HG02981 (cell line): ENCODE measurements around the gene RDH14.

Source experiments
- ATAC-seq: cut with Tn5 transposase; IDR thresholded peaks from one replicate; pipeline ENCODE4 v1.9.1; 2021; ENCODE audit warnings: mild to moderate bottlenecking, moderate library complexity; ENCODE audit not compliant: unreplicated experiment

Gene RDH14

DNA sequence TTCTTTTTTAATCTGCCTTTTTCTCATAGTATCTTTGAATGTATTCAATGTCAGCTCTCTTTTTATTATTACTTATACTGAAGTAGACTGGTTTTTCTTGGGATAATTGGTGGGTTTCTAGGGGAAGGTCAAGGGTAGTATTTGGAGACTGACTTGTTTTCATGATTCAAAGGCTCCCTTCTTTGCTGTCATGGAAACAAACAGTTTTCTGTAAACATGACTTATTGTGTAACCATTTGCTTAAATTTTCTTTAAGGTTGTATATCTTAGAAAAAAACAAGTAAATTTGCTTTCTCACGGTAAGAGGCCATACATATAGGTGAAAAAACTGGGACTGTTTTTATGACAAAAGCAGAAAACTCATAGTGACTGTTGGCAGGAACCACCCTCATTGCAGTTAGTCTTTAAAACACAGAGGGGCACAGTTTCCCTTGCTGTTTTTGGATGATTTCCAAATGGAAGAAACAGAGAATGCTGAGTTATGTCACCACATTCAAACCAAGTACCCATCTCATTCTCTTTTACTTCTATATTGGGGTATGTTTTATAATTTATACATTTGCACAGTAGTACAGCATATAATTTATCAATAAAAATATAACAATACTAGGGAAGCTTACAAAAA lies 5.8 kb upstream of the RDH14 start:
- no peak for ATAC-seq

DNA sequence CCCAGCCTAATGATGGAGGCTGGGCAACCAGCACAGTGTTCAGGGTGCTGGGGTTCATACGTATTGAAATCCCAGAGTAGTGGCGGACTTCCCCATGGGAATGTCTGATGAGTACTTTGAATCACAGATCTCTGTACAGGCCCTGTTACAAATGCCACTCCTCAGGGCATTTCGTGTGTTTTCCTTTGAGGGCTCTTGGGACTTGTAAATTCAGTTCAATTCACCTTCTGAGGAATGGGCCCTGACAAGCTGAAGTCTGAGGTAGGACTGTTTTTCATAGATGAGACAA lies 288 bp upstream of the RDH14 start:
- ATAC-seq = no peak

DNA sequence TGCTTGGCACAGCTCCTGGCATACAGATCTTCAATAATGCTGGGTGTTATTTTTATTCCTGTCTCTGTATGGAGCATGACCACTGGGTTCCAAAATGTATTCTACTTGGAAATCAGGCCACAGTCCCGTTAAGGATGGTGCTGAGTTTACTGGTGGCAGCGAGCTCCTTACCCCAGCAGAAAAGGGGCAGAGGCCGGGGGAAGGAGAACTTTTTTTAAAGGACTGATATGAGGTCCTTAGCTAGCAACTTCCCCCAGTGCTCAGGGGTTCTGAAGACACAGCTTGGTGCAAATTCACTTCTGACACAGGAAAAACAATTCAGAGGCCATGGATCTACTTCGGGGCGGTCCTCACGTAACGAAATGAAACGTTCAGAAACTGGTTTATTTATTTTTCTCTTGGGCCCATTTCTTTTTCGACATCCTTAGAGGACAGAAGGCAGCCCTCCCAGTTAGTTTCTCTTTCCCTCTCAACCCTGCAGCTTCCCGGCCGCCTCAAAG lies 872 bp downstream of the RDH14 start:
- ATAC-seq = no peak

DNA sequence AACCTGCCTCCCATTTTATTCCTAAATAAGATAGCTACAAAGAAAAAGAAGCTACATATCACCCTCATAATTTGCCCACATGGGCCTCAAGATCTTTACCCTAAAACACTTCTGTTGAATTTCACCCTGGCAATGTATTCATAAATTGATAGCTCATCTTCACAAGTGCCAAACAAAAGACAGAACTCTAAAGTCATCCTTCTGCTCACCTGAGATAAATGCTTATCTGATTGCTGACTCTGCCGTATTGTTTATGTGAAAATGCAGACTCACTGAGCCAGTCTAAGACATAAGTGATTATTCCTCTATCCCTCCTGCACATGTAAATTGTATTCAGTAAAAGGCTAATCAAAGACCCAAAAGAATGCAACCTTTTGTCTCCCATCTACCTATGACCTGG lies 2.0 kb downstream of the RDH14 start:
- no peak for ATAC-seq

DNA sequence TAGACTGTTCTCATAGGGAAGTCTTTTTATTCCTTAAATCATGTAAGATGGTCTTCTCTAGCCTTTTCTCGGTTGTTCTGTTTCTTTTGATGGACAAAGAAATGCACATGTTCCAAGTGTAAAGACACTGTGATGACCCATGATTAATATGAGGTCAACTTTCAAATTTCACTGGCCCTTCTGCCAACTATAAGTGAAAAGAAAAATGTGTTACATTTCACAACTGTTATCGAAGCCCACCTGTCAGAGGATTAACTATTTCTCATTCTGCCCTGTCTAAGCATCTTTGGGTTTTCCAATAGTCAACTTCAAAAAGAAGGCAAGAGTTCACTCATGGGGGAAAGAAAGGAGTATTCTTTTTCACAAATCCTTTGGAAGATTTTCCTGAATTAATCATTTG lies 3.3 kb downstream of the RDH14 start:
- no peak for ATAC-seq

DNA sequence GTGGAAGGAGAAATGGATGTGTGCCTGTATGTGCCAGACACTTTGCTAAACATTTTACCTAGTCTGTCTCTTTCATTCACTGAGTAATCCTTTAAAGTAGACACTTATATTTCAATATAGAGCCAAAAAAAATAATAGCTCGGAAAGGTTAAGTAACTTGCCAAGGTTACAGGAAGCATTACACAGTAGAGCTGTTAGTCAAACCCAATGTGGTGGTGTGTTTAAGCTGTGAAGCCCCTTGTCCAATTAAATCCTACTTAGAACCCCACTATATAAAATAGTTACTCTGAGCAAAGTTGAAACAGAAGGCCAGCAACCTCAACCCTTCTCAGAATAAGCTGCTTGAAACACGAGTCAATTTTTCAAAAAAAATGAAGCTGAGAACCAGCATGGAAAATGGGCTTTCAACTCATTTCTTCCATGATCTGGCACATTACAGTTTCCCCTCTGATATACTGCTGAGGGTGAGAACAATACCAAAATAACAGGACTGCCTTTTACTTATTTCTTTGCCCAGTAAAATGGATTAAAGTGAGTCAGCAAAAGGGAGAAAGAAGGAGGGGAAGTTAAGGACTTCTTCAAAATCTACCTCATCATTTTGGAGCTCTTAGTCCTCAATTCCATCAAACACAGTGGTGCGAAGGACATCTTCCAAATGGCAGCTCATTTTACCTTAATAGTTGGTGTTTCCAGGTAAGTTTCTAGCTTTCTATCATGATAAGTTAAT lies 7.9 kb downstream of the RDH14 start:
- ATAC-seq = no peak

DNA sequence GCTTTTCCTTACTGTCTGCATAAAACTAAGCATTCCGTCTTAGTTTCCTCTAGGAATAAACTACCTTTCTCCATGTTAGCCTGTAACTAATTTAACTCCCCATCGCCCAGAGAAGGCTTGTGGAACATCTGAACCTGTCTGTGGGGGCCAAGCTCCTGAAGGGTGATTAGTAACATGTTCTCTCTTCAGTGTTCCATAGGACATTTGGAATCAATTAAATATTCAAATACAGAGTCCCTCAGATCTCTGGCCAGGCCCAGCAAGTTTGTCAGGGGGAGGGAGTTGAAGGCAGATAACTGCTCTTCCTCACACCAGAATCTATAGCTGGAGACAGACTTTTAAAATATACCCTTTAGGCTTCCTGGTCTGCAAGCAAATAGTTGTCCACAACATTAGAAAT lies 8.8 kb downstream of the RDH14 start:
- no peak for ATAC-seq

DNA sequence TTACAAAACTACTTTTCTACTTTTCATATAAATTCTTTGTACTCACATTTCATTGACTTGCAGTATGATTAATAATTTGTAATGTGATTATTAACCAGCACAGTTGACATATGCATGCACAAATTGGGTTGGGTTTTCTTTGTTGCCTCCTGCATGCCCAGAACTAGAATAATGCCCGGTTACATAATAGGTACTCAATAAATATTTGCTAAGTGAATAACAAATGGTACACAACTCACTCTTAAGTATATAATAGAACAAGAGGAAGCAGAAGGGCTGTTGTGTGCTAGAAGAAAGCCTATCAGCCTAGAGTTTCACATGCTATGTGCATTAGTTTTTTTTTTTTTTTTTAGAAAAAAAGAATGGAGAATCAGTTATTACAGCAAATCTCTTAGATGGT lies 9.3 kb downstream of the RDH14 start:
- no peak for ATAC-seq

DNA sequence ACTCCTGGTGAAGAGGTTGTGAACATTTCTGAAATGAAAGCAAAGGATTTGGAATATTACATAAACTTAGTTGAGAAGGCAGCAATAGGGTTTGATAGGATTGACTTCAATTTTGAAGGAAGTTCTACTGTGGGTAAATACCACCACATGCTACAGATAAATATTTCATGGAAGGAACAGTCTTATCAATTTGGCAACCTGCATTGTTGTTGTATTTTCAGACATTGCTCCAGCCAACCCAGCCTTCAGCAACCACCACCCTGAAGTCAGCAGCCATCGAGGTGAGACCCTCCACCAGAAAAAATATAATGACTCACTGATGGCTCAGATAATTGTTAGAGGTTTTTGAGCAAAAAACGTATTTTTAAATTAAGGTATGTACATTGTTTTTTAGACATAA lies 10.0 kb downstream of the RDH14 start:
- no peak for ATAC-seq

DNA sequence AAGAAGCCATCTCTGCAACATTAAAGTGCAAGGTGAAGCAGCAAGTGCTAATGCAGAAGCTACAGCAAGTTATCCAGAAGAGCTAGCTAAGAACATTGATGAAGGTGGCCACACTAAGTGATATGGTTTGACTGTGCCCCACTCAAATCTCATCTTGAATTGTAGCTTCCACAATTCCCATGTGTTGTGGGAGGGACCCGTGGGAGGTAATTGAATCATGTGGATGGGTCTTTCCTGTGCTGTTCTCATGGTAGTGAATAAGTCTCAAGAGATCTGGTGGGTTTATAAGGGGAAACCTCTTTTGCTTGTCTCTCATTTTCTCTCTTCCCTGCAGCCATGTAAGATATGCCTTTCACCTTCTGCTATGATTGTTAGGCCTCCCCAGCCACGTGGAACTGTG lies 11.4 kb downstream of the RDH14 start:
- no peak for ATAC-seq

DNA sequence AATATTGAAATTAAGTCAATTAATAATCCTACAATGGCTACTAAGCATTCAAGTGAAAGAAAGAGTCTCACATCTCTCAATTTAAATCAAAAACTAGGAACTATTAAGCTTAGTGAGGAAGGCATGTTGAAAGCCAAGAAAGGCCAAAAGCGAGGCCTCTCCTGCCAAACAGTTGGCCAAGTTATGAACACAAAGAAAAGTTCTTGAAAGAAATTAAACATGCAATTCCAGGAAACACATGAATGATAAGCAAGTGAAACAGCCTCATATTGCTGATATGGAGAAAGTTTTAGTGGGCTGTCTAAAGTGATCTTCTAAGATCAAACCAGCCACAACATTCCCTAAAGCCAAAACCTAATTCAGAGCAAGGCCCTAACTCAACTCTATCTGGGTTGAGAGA lies 11.8 kb downstream of the RDH14 start:
- no peak for ATAC-seq

DNA sequence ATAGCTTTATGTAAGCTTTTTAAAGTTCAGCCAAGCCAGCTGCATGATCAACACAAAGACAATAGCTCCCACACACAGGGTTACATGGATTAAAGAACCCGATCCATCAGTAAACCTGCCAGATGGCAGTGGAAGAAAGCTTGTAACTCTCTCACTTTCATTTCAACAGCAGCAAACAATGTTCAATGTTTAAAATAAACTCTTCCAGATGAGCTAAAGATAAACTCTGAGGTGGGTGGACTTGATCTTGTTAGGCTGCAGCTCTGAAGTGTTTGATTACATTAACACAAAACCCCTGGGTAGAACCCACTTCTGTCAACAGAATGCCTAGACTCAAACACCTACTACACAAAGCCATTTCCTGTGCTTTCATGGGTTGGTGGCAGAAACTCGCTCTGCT lies 13.9 kb downstream of the RDH14 start:
- peak; percentile 54 for ATAC-seq

DNA sequence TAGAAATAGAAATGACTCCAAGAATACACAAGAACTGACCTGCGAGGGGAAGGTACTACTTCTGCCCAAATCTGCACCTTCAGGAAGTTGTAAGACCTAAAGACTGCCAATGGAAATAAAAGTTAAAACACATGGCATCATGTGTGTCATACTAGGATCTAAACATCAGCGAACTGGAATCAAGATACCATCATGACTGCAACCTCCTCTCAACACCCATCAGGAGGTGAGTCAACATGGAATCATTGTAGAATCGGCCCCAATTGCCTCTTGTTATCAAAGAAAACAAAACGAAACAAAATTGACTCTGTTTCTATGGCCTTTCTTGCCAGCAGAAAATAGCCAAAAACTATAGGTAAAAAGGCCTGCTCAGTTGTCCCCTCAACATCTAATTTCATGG lies 15.1 kb downstream of the RDH14 start:
- ATAC-seq = no peak

DNA sequence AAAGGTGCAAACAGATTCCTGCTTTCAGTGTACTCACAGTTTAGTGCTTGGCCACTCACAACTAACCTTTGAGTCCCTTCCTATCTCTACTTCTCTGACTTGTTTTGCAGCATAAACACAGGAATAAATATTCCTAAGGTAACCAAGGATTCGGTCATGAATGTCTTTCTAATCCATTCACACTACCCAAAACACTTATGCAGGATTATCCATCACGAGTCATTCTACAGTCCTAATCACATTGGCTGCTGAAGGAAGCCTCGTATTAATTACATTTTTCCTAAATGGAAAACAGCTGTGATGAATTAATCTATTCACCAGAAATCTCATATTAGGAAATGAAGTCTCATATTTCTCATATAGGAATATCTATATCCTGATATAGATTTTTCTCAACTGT lies 16.3 kb downstream of the RDH14 start:
- ATAC-seq = no peak

DNA sequence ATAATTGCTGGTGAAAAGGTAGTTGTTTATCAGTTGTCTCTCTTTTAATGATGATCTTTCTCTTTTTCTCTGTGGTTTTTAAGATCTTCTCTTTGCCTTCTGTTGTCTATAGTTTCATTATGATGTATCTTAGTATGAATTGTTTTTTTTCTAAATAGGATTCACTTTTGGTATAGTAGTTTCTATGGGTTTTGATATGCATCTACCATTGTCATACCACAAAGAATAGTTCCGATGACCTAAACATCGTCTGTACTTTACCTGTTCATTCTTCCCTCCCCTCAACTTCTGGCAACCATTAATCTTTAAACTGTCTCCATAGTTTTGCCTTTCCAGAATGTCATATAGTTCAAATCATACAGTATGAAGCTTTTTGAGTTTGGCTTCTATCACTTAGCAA lies 19.6 kb downstream of the RDH14 start:
- ATAC-seq = peak; percentile 78

DNA sequence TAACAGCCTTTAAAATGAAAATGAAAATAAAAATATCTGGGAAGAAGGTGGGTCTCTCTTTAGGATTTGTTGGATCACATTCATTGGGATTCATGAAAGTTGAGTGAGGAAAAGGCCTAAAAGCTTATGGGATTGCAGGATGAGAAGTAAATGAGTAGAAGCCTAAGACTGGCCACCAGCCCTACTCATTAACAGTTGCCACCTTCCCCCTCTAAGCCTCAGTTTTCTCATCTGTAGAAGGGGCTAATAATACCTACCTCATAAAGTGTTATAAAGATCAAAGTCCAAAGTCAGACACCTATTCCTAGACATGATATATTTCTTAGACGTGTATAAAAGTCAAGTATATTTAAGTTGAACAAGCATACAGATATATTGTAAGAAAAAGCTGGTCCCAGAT lies 23.8 kb downstream of the RDH14 start:
- ATAC-seq = no peak

DNA sequence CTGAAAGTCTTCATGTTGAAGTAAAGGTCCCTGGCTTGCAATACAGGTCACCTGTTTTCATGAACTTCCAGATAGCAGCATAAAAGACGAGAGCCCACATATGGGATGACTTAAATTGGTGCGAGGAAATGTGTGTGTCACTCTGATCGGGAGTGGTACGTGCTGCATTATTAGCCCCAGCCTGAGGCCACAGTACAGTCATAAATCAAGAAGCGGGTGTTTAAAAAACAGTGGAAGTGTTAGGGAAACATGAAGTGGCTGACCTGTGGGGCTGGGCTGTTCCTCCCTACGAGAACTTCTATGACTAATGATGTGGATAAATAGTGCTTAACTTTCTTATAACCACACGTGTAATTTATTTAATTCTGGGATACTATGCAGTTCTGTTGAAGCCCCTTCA lies 24.4 kb downstream of the RDH14 start:
- no peak for ATAC-seq

DNA sequence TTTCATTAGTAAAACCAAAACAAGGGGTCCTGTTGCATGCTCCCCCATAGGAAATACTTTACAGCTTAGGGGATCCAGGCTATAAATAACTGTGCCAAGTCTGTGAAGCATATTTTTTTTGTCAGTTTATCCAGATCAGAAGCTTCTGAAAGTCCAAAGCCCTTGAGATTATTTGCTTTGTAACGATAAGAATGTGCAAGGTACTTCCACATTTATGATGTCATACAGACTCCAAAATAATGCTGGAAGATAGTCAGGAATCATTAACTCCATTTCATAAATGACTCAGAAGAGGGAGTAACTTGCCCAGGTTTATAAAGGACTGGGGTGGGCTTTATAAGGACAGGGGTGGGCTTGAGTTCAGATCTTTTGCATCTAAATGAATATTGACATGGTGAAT lies 29.3 kb downstream of the RDH14 start:
- ATAC-seq = no peak

DNA sequence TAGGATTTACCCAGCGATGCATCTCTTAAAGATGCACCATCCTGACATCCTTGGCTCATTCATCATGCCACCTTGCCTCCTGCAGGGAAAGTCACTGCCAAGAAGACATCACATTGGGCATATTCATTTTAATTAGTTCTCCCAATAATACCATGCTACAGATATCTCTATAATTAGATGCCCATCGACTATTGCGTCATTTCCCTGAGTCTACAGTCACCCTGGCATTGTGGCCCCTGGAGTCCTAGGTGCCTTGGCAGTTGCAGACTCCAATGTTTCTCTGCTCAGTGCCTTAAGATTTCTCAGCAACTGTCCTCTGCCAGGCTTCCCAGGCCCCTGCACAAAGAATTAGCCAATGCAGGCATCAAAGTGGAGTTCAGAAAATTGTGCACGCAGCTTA lies 32.6 kb downstream of the RDH14 start:
- ATAC-seq = no peak

DNA sequence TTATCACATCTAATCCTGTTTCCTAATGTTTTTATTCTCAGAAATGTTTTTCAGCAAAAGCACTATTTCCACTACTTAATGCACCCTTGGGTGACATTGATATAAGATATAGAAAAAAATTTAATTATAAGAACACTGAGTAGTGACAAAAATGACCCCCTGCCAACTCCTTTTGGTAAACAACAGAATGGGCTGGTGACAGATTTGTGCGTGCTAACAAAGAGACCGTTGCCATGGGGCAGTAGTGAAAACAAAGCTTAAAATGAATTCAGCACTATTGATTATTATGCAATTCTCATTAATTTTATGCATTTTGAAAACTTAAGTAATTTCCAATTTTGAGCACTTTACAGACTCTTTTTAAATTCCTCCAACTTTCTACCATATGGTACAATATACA lies 33.1 kb downstream of the RDH14 start:
- ATAC-seq = no peak

DNA sequence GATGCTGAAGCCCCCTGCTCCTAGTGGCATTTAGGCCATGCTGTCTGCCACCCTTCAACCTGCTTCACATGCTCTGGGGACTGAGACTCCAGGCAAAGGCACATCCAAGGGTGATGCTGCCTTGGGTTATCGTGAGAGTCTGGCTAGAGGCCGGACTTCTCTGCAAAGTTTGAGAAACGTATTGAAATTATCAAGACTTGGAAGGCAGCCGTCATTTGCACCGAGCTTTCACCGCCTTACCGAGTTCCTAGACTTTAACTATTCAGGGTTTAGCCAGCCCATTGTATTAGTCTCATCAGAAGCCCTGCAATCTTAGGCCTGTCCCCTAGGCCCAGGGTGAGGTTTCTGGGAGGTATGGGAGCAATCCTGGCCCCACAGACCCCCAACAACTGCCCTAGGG lies 34.0 kb downstream of the RDH14 start:
- no peak for ATAC-seq

DNA sequence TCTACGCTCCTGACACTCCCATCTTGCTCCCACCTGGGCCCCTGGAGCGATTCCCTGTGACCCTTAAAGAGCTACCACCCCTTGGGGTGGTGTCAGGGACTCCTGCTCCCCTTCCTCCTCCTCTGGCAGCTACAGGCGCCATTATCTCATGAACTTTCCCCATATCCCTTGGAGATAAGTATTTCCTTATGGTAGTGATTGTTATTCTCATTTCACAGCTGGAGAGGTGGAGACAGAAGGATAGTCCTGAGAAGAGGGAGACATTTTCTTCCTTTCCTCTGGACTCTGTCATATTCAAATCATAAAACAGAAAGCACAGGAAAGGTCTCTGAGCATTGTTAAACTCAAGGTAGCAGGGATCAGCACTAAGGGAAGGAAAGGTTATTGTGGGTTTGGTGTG lies 34.6 kb downstream of the RDH14 start:
- no peak for ATAC-seq

DNA sequence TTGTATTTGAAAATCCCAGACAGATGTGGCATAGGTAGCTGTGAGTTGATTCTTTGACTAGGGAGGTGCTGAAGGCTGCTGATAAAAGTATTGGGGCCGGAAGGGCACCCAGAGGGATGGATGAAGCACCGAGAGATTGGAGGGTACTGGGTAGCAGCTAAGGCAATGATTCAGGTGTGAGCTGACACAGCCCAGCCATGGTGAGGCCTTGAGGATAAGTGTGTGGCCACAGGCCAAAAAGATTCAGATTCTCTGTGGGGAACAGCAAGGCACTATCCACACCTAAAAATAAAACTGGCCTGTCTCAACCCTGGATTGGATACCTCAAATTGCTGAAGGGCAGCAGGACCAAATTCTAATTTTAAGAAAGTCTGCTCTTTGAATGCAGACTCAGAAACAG lies 35.2 kb downstream of the RDH14 start:
- ATAC-seq = no peak
